ENCODE measurements around the gene ZNF592.

DNA sequence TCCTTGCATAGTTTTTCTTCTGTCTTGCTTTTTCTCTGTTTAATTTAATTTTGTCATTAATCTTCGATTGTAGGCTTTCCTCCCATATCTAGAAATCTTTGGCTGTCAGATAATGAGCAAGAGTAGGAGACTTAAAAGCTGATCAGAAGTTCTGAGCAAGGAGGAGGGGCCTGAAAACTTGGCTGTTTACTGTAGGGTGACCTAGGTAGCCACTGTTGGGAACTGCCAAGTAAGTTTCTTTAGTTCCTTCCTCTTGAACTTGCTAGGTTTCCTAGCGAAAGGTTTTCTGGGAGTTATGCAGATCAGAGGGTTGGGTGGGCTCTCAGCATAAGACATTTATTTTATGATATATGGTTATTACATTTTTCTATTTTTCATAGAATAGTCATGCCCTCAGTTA is 83.2 kb downstream of the ZNF592 start:
- TF ChIP-seq POLR2AphosphoS5 (IDR thresholded peaks at IDR 0.05) (no peak), POLR2A (IDR thresholded peaks at IDR 0.05) (no peak), CTCF (IDR thresholded peaks at IDR 0.05) (no peak)
